ENCODE data around the gene PXMP4.
"Not testable (repeated sequence)": the region's sequence is repeated elsewhere in the genome, so short reads cannot be mapped to it uniquely, and the experiment has no call there.

PXMP4 gene

DNA sequence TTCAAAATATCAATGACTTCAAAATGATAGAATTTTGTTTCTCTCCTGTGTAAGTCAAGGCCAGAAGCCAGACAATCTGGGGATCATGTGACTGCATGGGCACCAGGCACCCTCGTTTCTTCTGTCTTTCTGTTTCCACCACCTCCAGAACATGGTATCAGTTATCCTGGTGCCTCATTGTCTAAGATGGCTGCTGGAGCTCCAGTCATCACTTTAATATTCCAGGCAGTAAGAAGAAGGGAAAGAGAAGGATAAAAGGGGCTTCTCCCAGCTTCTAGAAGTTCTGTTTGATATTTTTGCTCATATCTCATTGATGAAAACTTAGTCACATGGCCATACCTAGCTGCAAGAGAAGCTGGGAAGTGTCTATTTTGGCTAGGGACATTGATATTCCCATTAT lies 37.3 kb upstream of the PXMP4 start:
- TF ChIP-seq, protein P1, sequence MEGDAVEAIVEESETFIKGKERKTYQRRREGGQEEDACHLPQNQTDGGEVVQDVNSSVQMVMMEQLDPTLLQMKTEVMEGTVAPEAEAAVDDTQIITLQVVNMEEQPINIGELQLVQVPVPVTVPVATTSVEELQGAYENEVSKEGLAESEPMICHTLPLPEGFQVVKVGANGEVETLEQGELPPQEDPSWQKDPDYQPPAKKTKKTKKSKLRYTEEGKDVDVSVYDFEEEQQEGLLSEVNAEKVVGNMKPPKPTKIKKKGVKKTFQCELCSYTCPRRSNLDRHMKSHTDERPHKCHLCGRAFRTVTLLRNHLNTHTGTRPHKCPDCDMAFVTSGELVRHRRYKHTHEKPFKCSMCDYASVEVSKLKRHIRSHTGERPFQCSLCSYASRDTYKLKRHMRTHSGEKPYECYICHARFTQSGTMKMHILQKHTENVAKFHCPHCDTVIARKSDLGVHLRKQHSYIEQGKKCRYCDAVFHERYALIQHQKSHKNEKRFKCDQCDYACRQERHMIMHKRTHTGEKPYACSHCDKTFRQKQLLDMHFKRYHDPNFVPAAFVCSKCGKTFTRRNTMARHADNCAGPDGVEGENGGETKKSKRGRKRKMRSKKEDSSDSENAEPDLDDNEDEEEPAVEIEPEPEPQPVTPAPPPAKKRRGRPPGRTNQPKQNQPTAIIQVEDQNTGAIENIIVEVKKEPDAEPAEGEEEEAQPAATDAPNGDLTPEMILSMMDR (conservative IDR thresholded peaks at IDR 0.05) = no peak
- no peak for TF ChIP-seq ZFX (IDR thresholded peaks at IDR 0.05)

DNA sequence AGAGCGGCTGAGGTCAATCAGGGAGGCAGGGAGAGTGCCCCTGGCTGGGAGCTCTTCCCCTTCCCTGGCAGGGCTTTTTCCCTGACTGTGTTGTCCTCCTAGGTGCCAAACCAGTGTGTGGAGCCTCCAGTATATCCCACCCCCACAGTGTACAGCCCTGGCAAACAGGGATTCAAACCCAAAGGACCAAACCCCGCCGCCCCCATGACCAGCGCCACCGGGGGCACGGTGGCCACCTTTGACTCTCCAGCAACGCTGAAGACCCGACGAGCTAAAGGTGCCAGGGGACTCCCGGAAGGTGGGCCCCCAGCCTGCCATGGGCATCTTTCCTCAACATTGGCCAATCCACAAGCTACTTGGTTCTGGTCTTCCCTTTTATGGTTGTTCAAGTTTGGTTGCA lies 36.9 kb upstream of the PXMP4 start:
- TF ChIP-seq ZFX (IDR thresholded peaks at IDR 0.05) = no peak
- TF ChIP-seq, protein P1 (conservative IDR thresholded peaks at IDR 0.05) = no peak

More for the DNA sequence above, 37.3 kb upstream of the PXMP4 start:
- no peak overlapping the region for H3K27ac ChIP-seq

DNA sequence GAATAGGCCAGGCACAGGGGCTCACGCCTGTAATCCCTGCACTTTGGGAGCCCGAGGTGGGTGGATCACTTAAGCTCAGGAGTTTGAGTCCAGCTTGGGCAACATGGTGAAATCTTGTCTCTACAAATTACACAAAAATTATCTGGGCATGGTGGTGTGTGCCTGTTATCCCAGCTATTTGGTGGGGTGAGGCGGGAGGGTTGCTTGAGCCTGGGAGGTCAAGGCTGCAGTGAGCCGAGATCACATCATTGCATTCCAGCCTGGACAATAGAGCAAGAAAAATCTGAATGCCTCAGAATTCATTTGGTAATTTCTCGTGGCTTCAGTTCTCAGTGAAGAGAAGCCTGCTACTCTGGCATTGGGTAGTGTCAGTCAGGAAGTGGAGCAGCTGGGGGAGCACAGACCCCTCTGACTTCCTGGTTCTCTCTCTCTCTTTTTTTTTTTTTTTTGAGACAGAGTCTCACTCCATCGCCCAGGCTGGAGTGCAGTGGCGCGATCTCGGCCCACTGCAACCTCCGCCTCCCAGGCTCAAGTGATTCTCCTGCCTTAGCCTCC lies 35.9 kb upstream of the PXMP4 start:
- not testable (repeated sequence) for H3K27ac ChIP-seq

More for the DNA sequence above, 36.9 kb upstream of the PXMP4 start:
- no peak overlapping the region for H3K27ac ChIP-seq

DNA sequence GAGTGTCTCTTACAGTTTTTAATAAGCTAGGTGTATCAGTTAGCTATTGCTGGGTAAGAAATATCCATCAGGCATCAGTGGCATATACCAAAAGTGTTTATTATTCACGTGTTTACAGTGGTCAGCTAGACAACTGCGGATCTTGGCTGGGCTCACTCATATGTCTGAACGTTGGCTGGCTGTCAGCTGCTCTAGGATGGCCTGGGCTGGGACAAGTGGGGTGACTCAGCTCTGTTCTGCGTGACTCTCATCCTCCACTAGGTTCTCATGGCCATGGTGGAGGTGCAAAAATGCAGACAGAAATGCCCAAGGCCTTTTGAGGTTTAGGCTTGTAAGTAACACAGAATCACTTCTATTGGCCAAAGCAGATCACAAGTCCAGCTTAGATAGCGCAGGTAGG lies 33.7 kb upstream of the PXMP4 start:
- no peak overlapping the region for H3K27ac ChIP-seq
- no peak for TF ChIP-seq ZFX (IDR thresholded peaks at IDR 0.05)
- TF ChIP-seq, protein P1 (conservative IDR thresholded peaks at IDR 0.05) = no peak

DNA sequence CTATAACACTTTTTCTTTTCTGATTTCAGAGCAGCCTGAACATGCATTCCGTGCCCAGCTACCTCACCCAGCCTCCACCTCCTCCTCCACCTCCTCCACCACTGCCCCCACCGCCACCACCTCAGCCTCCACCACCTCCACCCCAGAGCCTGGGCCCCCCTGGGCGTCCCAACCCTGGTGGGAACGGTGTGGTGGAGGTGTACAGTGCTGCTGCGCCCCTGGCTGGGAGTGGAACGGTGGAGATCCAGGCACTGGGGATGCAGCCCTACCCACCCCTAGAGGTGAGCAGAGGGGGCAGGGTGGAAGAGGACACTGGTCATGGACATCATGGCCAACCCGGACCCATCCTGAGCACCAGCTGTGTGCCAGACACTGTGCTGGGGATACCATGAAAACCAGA lies 33.0 kb upstream of the PXMP4 start:
- H3K27ac ChIP-seq = no peak overlapping the region
- TF ChIP-seq, protein P1 (conservative IDR thresholded peaks at IDR 0.05) = no peak
- no peak for TF ChIP-seq ZFX (IDR thresholded peaks at IDR 0.05)

DNA sequence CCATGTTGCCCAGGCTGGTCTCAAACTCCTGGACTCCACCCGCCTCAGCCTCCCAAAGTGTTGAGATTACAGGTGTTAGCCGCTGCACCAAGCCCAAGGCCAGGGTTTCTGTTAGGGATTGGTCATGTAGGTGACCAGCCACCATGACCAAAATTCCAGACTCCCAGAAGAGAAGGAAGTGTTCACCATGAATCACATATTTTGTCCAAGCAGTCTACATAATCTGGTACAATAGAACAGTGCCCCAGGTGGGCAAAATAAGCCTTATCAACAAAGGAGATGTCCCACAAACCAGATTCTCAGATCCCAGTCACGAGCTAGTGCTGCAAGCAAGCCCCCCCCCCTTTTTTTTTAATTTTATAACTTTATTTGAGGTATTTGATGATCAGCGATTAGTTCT lies 31.7 kb upstream of the PXMP4 start:
- TF ChIP-seq ZFX (IDR thresholded peaks at IDR 0.05) = no peak
- TF ChIP-seq, protein P1 (conservative IDR thresholded peaks at IDR 0.05) = no peak
- no peak overlapping the region for H3K27ac ChIP-seq

DNA sequence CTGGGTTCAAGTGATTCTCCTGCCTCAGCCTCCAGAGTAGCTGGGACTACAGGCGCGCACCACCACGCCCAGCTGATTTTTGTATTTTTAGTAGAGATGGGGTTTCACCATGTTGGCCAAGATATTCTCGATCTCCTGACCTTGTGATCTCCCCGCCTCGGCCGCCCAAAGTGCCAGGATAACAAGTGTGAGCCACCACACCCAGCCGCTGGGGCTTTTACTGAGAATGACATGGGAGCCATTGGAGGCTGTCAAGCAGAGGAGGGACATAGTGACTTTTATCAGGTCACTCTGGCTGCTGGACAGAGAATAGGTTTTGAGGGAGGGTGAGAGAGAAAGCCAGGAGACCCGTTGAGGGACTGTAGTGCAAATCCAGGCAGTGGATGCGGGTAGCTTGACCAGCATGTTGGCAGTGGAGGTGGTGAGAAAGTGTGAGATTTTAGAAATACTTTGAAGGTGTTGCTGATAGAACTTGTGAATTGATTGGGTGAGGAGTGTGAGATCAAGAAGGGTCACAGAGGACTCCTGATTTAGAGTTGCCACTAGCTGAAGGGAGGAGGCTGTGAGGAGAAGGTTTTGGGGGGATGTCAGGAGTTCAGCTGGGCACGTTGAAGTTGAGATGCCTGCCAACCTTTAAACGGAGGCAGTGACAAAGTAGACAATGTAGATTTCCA lies 26.4 kb upstream of the PXMP4 start:
- TF ChIP-seq, protein P1 (conservative IDR thresholded peaks at IDR 0.05) = no peak
- TF ChIP-seq ZFX (IDR thresholded peaks at IDR 0.05) = no peak
- H3K27ac ChIP-seq = no peak overlapping the region

Measured in C4-2B (cell line).